CD4-positive, alpha-beta T cell treated with Interleukin-17A for 1 hour (primary cell): Measurements from ENCODE around the gene RNPS1.

ENCODE experiments used
- DNase-seq: peaks from one replicate; pipeline ENCODE4 v3.0.0-alpha.2; 2020

The RNPS1 gene

DNA sequence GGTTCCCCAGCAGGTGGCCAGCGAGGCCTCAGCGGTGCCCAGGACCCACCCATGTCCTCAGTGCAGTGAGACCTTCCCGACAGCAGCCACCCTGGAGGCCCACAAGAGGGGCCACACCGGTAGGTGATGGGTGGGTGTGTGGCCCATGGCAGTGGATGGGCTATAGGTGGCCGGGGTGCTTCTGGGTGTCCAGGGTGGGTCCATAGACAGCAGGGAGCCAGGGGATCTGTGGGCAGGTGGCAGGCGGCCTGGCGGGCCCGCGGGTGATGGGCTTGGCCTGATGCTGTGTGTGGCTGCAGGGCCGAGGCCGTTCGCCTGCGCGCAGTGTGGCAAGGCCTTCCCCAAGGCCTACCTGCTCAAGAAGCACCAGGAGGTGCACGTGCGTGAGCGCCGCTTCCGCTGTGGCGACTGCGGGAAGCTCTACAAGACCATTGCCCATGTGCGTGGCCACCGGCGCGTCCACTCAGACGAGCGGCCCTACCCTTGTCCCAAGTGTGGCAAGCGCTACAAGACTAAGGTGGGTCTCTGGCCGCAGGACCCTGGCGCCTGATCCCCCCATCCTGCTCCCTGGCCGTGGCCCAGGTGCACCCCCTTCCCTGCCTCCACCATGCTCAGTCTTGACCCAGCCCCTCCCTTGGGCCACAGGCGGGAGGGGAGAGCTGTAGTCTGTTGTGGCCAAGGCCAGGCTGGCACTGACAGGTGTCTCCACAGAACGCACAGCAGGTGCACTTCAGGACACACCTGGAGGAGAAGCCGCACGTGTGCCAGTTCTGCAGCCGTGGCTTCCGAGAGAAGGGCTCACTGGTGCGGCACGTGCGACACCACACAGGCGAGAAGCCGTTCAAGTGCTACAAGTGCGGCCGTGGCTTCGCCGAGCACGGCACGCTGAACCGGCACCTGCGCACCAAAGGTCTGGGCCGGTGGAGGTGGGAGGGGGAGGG, 33.8 kb downstream of the RNPS1 start:
- no peak for DNase-seq

DNA sequence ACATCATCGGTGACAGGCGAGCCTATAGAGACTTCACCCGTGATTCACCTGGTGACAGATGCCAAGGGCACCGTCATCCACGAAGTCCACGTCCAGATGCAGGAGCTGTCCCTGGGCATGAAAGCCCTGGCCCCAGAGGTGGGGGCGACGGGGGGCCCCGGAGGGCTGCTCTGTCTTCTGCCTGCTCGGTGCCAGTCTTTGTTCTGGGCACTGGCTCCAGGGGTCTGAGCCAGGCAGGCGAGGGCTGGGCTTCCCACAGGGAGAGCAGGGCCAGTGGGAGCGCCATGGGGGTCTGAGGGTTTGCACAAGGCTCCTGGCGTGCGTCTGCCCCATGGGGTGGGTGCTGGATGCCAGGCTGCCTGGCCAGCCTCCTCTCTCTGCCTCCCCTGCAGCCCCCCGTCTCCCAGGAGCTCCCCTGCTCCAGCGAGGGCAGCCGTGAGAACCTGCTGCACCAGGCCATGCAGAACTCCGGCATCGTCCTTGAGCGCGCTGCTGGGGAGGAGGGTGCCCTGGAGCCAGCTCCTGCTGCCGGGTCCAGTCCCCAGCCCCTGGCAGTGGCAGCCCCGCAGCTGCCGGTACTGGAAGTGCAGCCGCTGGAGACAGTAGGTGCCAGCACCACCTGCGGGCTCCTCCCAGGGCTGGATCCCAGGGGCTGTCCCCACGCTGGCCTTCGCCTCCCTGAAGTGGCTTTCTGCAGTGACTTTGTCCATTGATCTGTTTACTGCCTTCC, 34.7 kb downstream of the RNPS1 start:
- no peak for DNase-seq

DNA sequence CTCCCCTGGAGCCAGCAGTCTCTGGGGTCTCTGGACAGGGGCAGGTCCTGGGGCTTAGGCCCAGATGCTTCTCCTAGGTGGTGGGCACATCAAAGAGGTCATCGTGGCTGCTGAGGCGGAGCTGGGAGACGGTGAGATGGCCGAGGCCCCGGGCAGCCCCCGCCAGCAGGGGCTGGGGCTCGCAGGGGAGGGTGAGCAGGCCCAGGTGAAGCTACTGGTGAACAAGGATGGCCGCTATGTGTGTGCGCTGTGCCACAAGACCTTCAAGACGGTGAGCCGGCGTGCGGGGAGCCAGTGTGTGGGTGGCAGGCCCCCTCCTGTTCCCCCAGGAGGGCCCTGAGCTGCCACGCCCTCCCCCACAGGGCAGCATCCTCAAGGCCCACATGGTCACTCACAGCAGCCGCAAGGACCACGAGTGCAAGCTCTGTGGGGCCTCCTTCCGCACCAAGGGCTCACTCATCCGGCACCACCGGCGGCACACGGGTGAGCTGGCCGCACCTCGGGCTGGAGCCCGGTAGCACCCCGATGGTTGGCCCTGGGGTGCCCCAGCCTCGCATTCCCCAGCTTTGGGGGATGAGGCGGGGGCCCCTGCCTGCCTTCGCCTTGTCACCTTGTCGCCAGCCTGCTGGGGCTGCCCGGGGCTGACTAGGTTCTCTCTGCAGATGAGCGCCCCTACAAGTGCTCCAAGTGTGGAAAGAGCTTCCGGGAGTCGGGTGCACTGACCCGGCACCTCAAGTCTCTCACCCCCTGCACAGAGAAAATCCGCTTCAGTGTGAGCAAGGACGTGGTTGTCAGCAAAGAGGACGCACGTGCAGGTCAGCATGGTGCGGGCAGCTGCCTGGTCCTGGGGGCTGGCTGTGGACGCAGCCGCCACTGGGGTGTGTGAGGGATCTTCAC, 35.6 kb downstream of the RNPS1 start:
- DNase-seq, result no peak

DNA sequence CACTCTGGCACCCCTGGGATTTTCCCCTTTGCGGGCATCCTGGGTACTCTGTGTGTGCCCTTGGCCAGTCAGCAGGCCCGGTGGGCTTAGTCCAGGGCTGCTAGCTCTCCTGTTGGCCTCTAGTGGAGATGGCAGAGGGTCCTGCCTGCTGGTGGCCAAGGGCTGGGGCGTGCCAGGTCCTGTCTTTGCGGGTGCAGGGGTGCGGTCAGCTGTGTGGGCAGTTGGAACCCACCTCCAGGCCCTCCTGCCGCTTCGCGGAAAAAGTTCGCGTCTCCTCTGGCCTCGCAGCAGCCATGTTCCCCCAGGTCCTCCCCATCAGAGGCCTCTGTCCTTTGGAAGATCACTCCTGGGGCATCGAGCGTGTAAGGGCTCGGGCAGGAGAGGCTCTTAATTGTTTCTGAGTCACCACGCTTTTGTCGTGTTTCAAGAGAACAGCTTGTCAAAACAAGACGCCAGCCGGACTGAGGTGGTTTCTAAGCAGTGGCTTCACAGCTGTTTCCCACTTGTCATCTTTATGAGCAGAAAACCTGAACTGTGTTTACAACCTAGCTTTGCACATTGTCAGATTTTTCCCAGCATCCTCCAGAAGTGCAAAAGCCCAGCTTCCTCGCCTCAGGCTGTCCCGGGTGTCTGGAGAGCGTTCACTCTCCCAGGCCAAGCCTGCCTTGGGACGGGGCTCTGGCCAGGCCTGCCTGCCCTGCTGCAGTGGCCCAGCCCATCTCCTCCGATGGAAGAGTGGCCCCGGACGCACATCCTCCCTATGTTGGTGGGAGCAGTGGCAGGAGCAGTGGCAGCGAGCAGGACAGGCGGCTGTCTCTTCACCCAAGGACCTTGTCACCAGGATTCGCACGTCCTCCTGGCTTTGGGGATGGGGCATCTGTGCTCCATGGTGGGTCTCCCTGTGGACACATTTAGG, 36.7 kb downstream of the RNPS1 start:
- DNase-seq, result no peak

DNA sequence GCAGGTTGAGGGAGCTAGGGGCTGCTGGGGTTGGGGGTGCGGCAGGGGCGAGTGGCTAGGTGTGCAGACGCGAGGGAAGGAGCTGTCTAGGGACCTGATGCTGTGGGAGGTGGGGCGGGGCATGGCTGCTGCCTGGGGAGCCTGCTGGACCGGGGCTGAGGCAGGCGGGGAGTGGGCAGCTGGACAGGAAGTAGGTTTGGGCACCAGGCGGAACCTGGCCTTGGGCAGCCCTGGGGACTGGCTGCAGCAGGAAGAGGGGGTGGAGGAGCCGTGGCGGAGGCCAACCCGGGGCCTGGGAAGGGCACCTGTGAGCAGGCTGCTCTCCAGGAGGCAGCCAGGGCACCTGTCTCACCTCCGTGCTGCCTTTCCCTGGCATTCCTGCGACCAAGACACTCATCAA, 37.5 kb downstream of the RNPS1 start:
- DNase-seq, result no peak

DNA sequence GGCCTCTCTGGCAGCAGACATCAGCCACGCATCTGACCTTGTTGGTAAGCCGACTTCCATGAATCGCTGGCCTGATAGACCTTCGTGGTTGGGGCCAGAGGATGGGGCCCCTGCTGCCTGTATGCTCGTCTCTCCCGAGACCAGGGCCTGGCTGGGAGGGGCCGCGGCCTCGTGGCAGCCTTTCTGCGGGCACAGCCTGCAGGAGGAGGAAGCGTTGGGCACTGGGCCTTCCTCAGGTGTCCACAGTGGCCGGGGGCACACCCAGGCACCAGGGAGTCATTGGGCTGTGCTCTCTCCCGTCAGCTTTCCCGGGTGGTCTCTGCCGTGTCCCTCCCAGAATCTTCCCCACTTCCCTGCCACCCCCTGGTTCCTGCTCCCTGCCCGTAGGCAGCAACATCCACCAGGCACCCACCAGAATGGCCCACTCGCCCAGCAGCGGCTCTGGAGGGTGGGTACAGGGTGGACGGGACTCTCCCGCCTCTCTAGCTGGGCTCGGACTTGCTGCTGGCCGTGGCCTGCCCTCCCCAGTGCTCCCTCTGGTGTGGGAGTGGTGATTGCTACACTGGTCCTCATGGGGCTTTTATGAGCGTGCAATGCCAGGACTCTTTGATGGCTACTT, 38.2 kb downstream of the RNPS1 start:
- DNase-seq, result no peak

DNA sequence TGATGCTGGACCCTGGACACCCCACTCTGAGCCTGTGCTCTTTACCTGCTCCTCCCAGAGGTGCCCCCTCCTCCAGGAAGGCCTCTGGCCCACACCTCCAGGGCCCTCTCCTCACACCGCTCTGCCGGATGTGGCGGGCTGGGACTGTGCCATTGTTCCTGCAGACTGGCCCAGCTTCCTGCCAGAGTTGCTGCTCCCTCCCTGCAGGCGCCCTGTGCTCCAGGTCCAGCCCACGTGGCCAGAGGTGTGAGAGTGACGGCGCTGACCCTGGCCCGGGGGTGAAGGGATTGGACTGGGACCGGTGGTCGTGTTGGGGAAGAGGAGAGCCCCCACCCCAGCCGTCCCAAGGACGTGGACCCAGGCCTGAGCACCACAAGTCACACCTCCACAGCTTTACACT, 38.8 kb downstream of the RNPS1 start:
- DNase-seq, result no peak

DNA sequence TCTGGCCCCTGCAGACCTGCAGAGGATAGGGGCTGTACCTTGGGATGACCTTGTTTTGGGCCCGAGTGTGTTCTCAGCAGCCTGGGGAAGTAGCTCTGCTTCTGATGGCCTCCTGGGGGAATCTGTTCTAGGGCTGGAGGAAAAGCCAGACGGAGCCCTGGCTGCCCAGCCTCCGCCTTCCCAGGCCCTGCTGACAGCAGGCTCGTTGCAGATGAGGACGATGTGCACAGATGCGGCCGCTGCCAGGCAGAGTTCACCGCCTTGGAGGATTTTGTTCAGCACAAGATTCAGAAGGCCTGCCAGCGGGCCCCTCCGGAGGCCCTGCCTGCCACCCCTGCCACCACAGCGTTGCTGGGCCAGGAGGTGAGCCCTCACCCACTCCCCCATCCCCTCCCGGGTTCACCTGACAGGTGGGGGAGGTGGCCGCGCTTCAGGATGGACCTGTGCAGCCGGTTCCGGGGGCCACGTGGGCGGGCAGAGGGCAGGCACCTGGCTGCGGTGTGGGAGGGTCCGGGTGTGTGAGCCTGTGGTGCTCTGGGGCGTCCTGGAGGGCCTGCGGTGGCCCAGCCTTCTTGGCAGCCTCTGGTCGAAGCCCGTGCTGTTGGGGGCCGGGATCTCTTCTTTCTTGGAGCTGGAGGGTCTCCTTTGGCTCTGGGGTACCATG, 39.6 kb downstream of the RNPS1 start:
- no peak for DNase-seq

DNA sequence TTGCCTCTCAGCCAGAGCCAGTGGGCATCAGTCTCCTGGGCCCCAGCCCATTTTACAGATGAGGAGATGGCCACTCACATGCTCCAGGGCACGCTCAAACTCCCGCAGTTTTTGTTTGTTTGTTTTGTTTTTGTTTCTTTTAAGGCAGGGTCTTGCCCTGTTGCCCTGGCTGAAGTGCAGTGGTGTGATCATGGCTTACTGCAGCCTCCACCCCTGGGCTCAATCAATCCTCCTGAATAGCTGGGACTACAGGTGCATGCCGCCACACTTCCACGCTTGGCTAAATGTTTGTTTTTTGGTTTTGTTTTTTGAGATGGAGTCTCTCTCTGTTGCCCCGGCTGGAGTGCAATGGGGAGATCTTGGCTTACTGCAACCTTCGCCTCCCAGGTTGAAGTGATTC, 41.0 kb downstream of the RNPS1 start:
- DNase-seq, result no peak

DNA sequence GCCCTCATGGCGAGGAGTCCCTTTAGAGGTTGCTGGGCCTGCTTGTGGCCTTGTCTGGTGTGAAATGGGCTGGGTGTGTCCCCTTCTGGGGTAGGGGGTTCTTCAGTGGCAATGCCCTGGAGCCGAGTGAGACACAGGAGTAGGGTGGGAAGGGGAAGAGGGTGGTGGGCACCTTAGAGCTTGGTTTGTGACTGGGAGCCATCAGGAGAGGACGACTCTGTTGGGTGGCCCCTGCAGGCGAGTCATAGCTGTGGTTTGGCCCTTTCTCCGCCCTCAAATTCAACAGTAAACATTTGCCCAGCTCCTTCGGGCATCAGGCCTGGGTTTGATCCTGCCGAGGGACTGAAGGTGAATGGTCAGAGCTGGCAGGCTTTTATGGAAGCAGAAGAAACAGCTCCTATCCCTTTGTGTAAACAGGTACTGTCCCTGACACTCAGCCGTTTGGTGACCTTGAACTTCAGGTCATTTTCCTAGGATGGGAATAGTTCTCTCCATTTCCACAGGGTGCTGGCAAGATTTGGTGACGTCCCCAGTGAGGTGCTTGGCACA, 41.6 kb downstream of the RNPS1 start:
- DNase-seq, result no peak

DNA sequence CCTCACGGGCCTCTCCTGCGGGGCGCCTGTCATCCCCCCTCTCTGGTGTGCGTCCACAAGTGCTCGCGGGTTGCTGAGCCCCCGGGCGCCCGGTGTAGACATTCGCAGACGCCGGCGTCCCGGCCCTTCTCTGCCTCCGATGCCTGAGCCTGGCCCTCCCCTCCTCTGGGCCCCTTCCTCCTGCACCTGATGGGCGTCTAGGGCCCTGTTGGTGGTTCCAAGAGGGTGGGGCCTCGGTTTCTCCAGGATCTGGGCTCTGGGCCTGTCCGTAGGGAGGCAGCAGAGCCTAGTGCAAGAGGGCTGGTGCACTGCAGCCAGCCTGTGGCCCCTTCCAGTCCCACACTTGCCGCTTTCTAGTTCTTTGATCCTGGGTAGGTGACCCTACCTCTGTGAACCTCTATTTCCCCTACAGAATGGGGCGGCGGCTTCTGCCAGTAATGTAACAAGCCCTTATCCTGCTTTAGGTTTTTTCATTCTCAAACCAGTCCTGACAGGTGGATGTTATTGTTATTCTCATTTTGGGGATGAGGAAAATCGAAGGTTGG, 43.9 kb downstream of the RNPS1 start:
- peak; percentile 14 for DNase-seq

DNA sequence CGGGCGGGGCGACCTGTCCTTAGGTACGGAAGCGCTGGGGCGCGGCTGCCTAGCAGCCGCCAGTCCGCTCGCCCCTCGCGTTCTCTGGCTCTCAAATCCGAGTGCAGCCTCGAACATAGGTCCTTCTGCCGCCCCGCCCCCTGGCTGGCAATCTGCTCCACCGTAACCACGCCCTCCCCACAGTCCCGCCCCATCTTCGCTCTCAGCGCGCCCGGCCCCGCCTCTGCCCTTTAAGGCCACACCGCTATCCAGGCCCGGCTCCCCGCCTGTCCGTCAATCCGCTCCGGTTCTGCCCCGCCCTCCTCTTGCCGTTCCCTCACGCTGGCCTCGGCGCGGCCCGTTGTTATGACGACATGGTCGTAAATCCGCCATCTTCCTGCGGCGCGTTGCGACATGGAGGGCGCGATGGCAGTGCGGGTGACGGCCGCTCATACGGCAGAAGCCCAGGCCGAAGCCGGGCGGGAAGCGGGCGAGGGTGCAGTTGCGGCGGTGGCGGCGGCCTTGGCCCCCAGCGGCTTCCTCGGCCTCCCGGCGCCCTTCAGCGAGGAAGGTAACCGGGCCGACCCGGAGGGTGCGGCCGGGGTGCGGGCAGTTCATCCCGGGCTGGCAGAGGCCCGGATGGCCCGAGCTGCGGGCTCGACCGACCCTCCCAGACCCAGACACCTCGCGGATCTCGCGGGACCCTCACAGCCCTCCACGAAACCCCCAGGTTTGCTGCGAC, 44.5 kb downstream of the RNPS1 start, which contains the start of gene E4F1:
Gene E4F1, plus strand, starts transcription at position 371 of the 721 bp plus-strand sequence. Its CDS starts 23 bp downstream, at position 394.
- DNase-seq, result peak; percentile 100

DNA sequence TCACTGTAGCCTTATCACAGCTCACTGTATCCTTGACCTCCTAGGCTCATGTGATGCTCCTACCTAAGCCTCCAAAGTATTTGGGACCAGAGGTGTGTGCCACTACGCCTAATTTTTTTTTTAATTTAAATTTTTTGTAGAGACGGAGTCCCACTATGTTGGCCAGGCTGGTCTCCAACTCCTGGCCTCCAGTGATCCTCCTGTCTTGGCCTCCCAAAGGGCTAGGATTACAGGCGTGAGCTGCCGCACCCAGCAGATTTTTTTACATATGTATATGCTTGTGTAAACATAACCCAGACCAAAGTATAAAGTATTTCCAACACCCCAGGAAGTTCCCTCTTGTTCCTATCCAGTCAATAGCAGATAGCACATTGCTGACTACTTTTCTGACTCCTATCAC, 51.6 kb downstream of the RNPS1 start:
- no peak for DNase-seq

DNA sequence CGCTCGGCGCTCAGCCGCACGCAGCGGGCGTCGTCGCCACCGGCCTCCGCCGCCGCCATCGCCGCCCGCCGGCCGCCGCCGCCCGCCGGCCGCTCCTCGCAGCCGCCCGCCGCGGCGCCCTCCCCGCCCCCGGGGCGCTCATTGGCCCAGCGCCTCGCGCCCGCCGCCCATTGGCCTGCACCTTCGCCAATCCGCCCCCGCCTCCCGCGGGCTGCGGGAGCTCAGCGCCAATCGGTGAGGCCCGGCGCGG, 53.3 kb downstream of the RNPS1 start, which contains the start of gene PGP:
Gene PGP, minus strand, starts transcription at position 122 of the 250 bp plus-strand sequence. Its CDS starts 63 bp downstream, at position 59.
- DNase-seq, result no peak

DNA sequence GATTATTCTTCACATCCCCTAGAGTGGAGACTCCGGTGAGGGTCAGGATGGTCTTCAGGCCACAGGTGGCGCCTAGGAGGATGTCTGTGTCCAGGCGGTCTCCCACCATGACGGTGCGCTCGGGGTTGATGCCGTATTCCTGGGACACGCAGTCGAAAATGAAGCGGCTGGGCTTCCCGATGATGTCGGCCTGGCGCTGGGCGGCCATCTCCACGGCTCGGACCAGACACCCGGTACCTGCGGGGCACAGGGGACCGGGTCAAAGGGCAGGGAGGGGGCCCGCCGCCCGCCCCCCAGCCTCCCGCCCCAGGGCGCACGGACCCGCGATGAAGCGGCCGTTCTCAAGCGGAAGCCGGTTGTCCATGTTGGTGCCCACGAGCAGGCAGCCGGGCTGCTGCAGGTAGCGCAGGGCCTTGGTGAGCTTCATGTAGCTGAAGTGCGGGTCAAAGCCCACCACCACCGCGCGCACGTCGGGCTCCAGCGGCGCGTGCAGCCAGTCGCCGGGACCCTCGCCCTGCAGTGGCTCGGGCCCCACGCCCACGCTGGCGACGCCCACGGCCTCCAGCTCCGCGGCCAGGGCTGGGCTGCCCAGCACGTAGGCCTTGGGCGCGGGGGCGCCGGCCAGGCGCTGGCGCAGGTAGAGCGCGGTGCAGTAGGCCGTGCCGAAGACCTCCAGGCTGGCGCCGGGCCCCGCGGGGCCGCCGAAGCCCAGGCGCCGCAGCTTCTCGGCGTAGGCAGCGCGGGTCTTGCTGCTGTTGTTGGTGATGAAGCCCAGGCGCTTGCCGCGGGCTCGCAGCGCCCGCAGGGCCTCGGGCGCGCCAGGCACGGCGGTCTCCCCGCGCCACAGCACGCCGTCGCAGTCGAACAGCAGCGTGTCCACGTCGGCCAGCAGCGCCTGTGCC, 53.9 kb downstream of the RNPS1 start:
- DNase-seq, result no peak

DNA sequence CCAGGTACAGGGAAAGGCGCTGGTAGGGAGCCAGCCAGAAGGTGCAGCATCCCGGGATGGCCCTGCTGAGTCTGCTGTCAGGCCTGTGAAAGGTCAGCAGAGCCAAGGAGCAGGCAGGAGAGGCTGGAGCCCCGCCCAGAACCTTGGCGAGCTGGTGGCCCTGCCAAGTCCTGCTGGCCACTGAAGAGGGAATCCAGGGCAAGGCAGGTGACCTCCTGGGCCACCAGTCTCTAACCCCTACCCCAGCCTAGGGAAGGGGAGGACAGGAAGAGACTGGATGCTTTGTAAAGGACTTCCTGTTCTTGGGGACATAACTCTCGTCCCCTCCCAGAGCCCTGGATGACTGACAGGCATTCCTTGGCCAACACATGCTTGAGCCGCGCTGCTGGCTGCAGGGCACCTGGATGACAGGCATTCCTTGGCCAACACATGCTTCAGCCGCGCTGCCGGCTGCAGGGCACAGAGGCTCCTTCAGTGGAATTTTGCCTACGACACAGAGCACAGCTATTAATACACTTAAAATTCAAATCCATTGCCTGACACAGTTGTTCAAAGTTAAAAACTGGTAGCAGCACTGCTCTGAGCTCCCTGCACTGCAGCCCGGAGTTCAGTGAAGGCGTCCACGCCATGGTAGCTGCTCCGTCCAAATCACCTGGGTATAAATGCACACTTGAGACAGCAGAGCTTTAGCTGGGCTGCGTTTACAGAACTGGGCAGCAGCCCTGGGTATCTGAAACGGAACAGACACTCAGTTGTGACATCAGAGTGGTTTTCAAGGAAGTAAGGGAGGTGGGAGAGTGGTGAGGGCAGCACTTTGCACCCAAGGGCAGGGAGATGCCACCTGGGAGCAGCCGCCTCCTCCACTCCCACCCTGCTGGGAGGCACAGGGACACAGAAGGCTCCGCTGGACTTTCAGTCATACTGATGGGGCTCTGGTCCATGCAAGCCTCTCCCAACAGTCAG, 55.3 kb downstream of the RNPS1 start:
- DNase-seq, result no peak

DNA sequence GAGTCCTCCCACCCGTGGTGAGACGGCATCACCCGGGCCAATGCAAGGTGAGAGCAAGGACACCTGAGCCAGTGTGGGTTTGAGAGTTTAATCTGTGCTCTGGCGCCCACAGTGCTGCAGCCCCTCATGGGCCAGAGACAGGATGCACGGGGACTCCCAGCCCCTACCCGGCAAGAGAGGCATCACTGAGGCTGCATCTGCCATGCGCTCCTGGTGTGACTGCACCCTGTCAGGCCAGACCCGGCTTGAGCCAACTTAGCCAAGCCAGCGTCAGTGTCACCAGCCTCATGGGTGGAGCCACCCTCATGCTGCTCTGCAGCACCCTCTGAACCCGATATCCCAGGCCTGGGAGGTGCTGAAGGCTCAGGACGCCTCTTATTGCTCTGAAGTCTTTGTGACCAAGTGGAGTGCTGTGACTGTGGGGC, 56.0 kb downstream of the RNPS1 start:
- DNase-seq, result no peak
